Testis (tissue), 3 donors: ENCODE data around the gene FTSJ3. TPM values are rescaled to one million over a fixed set of nuclear protein-coding genes. Genes with fewer than 3 reads are reported as not detected.
"Not testable (repeated sequence)": the region's sequence is repeated elsewhere in the genome, so short reads cannot be mapped to it uniquely, and the experiment has no call there.

ENCODE experiments used
- DNase-seq: peaks from one replicate; pipeline ENCODE4 v3.0.0-alpha.2; 2019
- H3K27ac ChIP-seq, 2 donors: fragments of 200-600 bp; sonication (generic); one replicate each; pipeline ENCODE4 v1.5.1; 2019
- H3K27me3 ChIP-seq: fragments of 200-600 bp; sonication (generic); one replicate; pipeline ENCODE4 v1.5.1; 2019
- H3K36me3 ChIP-seq: fragments of 200-600 bp; sonication (generic); one replicate; pipeline ENCODE4 v1.5.1; 2017; ENCODE audit warnings: low read depth; ENCODE audit errors: missing control alignments
- H3K4me1 ChIP-seq: fragments of 200-600 bp; sonication (generic); one replicate; pipeline ENCODE4 v1.5.1; 2019
- H3K4me3 ChIP-seq, 2 donors: fragments of 200-600 bp; sonication (generic); one replicate each; pipeline ENCODE4 v1.5.1; 2017 to 2019
- H3K9me3 ChIP-seq: fragments of 200-600 bp; sonication (generic); one replicate; pipeline ENCODE4 v1.5.1; 2017
- CTCF ChIP-seq, 3 experiments: fragments of 450-650 bp in 2 of 3; fragments of 200-600 bp in 1 of 3; sonication (generic) in 1 of 3; IDR thresholded peaks; one replicate each; pipeline ENCODE4 v1.5.1; 2016 to 2019; ENCODE audit warnings: antibody characterized with exemption in 3 of 3, mild to moderate bottlenecking in 2 of 3, moderate library complexity in 1 of 3
- POLR2A ChIP-seq: fragments of 450-650 bp; IDR thresholded peaks from one replicate; pipeline ENCODE4 v1.6.1; 2017; ENCODE audit warnings: antibody characterized with exemption, mild to moderate bottlenecking, moderate library complexity
- WGBS, 2 donors: methylation state at CpG; one replicate each; pipeline ENCODE4 v1.1.5; 2018; 5-methylcytosine and 5-hydroxymethylcytosine counted together
- intact Hi-C: fragments of 100-400 bp; cut with DNase I; formaldehyde crosslinking; loops from one replicate; pipeline ENCODE4 v1.15.1; 2023; ENCODE audit warnings: low total_unique reads
- polyA plus RNA-seq: library from polyadenylated mRNA; stranded (reverse); fragments of 350-450 nt; fragmentation: Illumina TruSeq; extraction: RNeasy Lipid Tissue Mini Kit (QIAGEN cat#74804); gene quantifications from one replicate; pipeline ENCODE4 v1.2.3, GENCODE V29; 2014; ENCODE audit warnings: low read depth, low replicate concordance; ENCODE audit not compliant: insufficient read depth
- total RNA-seq, 2 donors: library from RNA; depleted of rRNA; stranded (reverse); fragments of >200 nt; gene quantifications; one replicate each; pipeline ENCODE4 v1.2.3, GENCODE V29; 2016

FTSJ3 gene
- total and polyA plus RNA-seq, 3 donors from 2014 or later, result 39.9 to 59.7 (median 47.2) TPM

DNA sequence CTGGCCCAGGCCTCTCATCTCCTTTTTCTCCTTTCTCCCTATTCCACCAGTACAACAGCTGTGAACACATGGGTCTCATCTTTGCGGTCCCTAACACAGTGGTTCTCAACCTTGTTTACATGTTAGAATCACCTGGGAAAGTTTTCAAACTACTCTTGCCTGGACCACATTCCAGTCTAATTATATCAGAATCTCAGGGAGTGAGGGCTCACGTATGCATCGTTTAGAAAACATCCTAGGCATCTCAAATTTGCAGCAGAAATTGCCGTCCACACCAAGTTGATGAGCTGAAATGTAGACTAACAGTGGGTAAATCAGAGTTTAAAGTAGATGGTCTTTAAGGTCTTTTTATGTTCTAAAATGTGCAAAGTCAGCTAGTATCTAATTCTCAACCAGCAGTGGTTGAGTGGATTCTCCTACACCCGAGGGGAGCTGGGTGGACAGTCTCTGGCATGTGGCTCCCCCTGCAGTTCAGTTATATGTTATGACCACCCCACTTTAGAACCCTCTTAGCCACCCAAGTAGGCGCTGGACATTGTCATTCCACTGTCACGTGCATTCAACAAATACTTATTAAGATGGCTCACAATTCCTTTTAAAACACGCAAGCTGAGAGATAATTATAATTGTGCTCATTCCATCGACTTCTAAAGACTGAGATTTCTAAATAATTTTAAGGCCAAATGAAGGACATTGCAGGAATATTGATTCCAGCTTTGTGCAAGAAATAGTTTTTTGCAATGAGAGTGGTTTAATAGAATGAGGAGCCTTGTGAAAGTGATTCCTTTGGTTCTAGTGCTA lies 42.2 kb upstream of the FTSJ3 start:
- H3K27me3 ChIP-seq, H3K4me3 ChIP-seq, intact Hi-C loops, H3K4me1 ChIP-seq, DNase-seq, H3K36me3 ChIP-seq, H3K9me3 ChIP-seq, H3K27ac ChIP-seq: not testable (repeated sequence)
- WGBS, 2 donors, result 59 to 62% methylated on average over 9 of the region's 9 CpGs
- peak in 1 of 3 experiments; percentile 12 for TF ChIP-seq CTCF (IDR thresholded peaks at IDR 0.05)

DNA sequence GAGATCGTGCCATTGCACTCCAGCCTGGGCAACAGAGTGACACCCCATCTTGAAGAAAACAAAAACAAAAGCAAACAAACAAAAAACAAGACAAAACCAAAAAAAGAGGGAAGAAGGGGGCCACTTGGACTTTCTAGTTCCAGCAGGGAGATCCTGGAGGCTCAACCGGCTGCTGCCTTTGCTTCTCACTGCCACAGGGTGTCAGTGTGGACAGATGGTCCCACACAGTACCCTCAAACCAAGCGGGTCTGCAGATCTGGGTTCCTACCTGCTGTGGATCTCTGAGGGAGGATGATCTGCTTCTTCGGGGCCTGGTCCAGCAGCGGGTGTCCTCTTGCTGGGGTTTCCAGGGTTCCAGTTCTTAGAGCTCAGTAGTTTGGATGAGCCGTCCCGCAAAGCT lies 39.2 kb upstream of the FTSJ3 start:
- H3K27me3 ChIP-seq, H3K36me3 ChIP-seq, intact Hi-C loops, H3K4me1 ChIP-seq, DNase-seq, H3K4me3 ChIP-seq, H3K9me3 ChIP-seq, H3K27ac ChIP-seq: not testable (repeated sequence)
- 73 to 78% methylated on average over 6 to 7 of the region's 7 CpGs for WGBS, 2 donors

DNA sequence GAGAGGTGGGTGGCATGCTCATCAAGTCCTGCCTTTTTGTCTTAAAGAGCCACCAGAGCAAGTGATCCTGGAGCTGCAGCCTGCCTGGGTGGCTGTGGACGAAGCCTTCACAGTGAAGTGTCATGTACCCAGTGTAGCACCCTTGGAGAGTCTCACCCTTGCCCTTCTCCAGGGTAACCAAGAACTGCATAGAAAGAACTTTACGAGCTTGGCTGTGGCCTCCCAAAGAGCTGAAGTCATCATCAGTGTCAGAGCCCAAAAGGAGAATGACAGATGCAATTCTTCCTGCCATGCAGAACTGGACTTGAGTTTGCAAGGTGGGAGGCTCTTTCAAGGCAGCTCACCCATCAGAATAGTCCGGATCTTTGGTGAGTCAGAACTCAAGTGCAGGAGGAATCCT lies 31.8 kb upstream of the FTSJ3 start:
- Histone ChIP-seq H3K36me3 (no peaks in the 10 kb centered on the region), H3K27ac (no peak overlapping the region), H3K4me3 (no peak overlapping the region), H3K4me1 (no peaks in the 10 kb centered on the region), H3K27me3 (no peaks in the 10 kb centered on the region), H3K9me3 (no peaks in the 10 kb centered on the region)
- no peak for DNase-seq
- WGBS, 2 donors, result 74 to 78% methylated on average over 3 of the region's 3 CpGs
- intact Hi-C loops, result no loop called here
- no peak for TF ChIP-seq POLR2A
- no peak for TF ChIP-seq CTCF (IDR thresholded peaks at IDR 0.05)

DNA sequence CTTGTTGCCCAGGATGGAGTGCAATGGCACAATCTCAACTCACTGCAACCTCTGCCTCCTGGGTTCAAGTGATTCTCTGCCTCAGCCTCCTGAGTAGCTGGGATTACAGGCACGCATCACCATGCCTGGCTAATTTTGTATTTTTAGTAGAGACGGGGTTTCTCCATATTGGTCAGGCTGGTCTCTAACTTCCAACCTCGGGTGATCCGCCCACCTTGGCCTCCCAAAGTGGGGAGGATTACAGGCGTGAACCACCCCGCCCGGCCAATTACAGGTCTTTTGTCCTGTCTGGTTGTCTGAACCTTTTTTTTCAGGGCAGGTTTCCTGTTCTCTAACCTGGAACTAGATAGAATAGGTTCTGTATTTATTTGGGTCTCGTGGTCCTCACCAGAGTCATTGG lies 29.0 kb upstream of the FTSJ3 start:
- intact Hi-C loops, H3K36me3 ChIP-seq, H3K27me3 ChIP-seq, H3K27ac ChIP-seq, DNase-seq, H3K4me3 ChIP-seq, H3K9me3 ChIP-seq, H3K4me1 ChIP-seq: not testable (repeated sequence)
- 92 to 96% methylated on average over 8 of the region's 8 CpGs for WGBS, 2 donors

- H3K4me1 ChIP-seq, result no peaks in the 10 kb centered on the region
- WGBS, 2 donors, result 92% methylated on average over 6 to 8 of the region's 8 CpGs
- no peak for DNase-seq
Observed at GRCh38 chr17:63855185-63855584, 27.7 kb upstream of the FTSJ3 start.

More at GRCh38 chr17:63855185-63855584, 27.7 kb upstream of the FTSJ3 start:
- intact Hi-C loops, result no loop called here
- H3K36me3 ChIP-seq, result no peaks in the 10 kb centered on the region
- H3K27me3 ChIP-seq, result no peaks in the 10 kb centered on the region
- no peaks in the 10 kb centered on the region for H3K9me3 ChIP-seq
- TF ChIP-seq CTCF (IDR thresholded peaks at IDR 0.05) (no peak), POLR2A (no peak)
- no peak overlapping the region for H3K4me3 ChIP-seq
- no peak overlapping the region for H3K27ac ChIP-seq
